H54 (cell line): Measurements from ENCODE around the gene BNIP1.
A peak's percentile ranks its signal among the peaks of the same experiment; 100 is the strongest.
"Not testable (repeated sequence)": the region's sequence is repeated elsewhere in the genome, so short reads cannot be mapped to it uniquely, and the experiment has no call there.

Source experiments
- DNase-seq: peaks from one replicate; pipeline ENCODE4 v3.0.0; 2011; ENCODE audit warnings: low spot score, mixed read lengths; ENCODE audit not compliant: insufficient read length
- FAIRE-seq: peaks from 3 replicates; lab custom pipeline; 2011; peaks lifted over from hg19 to GRCh38; lab: Jason Lieb, UNC
- POLR2A ChIP-seq: IDR thresholded peaks from 2 replicates; pipeline ENCODE4 v1.6.1; 2011; ENCODE audit warnings: low read depth, mild to moderate bottlenecking, low read length

Gene BNIP1

GRCh38 chr5:173152547-173152946 lies 8.2 kb downstream of the BNIP1 start:
- TF ChIP-seq POLR2A, result no peak
- FAIRE-seq (no peak), DNase-seq (no peak)

GRCh38 chr5:173153842-173154241 lies 9.5 kb downstream of the BNIP1 start:
- no peak for DNase-seq
- FAIRE-seq, result no peak
- no peak for TF ChIP-seq POLR2A

GRCh38 chr5:173154619-173155018 lies 10.3 kb downstream of the BNIP1 start:
- DNase-seq, FAIRE-seq: not testable (repeated sequence)

- no peak for TF ChIP-seq POLR2A
- no peak for FAIRE-seq
- no peak for DNase-seq
Measured at GRCh38 chr5:173155912-173156311, 11.6 kb downstream of the BNIP1 start.

GRCh38 chr5:173158366-173158765 lies 14.0 kb downstream of the BNIP1 start:
- no peak for DNase-seq
- no peak for FAIRE-seq
- TF ChIP-seq POLR2A, result no peak

DNA sequence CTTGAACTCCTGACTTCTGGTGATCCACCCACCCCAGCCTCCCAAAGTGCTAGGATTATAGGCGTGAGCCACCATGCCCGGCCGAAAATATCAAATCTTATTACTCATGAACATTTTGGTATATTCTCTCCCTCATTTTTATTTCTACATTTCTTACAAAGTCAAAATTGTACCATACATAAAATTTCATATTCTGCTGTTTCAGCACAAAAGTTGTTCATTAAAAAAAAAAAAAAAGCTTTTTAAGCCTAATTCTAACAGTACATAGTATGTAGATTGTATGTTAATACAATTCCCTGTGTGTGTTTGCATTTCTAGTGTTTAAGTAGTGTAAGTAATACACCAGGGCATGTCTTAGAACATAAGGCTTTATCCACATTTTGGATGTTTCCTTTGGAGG lies 14.9 kb downstream of the BNIP1 start:
- FAIRE-seq (no peak), DNase-seq (no peak)
- no peak for TF ChIP-seq POLR2A

- no peak for TF ChIP-seq POLR2A
- DNase-seq (no peak), FAIRE-seq (no peak)
Measured at GRCh38 chr5:173161148-173161547, 16.8 kb downstream of the BNIP1 start.

DNA sequence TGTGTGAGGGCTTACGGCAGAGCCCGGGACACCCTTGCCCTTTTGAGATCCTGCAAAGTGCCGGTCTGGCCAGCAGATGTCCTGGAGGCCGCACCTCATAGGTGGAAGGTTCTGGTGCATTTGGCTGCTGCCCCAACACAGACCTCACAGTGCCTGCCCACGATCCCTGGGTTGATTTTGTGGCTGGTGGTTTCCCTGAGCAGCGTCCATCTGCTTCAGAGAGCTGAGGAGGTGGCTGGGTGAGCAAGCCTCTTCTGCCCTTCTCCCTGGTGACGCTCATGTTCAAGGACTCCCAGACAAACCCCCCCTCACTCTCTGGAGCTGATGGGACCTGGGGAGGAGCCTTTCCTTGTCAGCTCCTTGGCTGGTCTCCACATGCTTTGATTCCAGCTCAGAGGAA lies 18.9 kb downstream of the BNIP1 start:
- no peak for TF ChIP-seq POLR2A
- FAIRE-seq (no peak), DNase-seq (no peak)

DNA sequence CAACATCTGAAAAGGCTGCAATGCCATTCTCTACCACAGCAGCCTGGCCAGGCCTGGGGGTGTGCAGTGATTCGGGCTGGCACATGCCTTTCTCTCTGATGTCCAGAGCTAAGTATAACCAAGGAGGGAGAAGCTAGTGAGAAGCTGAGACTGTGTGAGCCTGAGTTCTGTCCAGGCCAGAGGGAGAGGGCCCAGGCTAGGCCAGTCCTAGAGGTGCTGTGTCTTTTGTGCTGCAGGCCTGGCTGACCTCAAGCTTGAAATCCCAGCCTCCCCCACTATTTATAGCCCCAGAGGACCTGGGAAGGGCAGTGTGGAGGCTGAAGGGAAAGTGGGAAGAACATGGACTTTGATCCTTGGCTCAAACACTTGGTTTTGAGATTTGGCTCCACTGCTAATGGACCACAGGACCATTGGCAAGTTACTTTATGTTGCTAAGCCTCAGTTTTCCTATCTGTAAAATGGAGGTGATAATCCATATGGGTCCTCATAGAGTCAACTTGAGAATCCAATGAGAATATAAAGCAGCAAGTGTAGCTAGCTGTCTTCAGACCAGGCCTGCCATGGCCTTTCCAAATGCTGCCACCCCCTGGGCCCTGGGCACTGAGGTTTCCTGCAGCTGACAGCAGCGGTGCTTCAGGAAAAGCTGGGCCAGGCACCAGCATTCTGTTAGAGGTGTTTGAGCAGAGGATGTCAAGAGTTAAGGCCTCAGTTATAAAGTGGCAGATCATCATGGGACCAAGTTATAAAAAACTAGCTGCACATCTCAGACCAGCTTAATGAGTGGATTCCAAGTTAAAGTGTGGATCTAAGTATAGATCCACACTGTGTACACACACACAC lies 21.1 kb downstream of the BNIP1 start:
- FAIRE-seq, result no peak
- no peak for DNase-seq

DNA sequence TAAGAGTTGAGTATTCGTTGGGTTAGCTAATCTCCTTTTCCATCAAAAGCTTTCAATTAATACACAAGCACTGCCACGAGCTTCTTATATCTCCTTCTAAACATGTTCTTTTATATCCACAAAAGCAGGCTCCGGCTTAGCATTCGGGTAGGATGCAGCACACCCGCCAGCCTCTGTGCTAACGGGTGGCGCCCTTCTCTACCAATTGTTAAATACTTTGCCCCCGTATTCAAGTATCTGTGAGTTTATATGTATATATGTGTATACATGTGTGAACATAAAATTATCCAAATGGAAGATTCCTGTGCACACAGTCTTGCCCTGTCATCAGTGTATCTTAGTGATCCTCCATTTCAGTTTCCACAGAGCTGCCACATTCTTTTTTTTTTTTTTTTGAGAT lies 27.8 kb downstream of the BNIP1 start:
- no peak for FAIRE-seq
- no peak for TF ChIP-seq POLR2A

More for the DNA sequence above, 21.1 kb downstream of the BNIP1 start:
- no peak for TF ChIP-seq POLR2A

DNA sequence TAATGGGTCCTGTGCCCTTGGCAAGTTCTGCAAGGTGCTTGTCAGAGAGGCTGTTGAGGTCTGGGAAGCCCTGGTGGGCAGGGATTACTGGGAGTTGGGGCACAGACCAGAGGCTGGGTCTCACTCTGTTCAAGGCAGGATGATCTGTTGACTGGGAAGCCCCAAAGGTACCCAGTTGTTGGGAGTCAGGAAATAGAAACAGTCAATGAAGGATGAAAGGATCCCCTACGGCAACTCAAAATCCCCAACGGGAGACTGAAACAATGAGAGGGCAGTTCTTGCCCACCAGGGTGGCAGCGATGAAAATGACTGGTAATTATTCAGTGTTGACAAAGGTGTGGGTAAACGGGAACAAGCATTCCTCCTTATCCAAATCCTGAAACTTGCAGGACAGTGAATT lies 31.2 kb downstream of the BNIP1 start:
- FAIRE-seq (no peak), DNase-seq (no peak)
- no peak for TF ChIP-seq POLR2A

More for the DNA sequence above, 27.8 kb downstream of the BNIP1 start:
- no peak for DNase-seq

- no peak for FAIRE-seq
- no peak for TF ChIP-seq POLR2A
- no peak for DNase-seq
Measured at GRCh38 chr5:173178369-173178910, 34.1 kb downstream of the BNIP1 start.

- no peak for TF ChIP-seq POLR2A
- no peak for FAIRE-seq
- peak; percentile 50 for DNase-seq
Measured at GRCh38 chr5:173180331-173180730, 36.0 kb downstream of the BNIP1 start.

- FAIRE-seq (no peak), DNase-seq (no peak)
- no peak for TF ChIP-seq POLR2A
Measured at GRCh38 chr5:173187054-173187743, 42.9 kb downstream of the BNIP1 start.

DNA sequence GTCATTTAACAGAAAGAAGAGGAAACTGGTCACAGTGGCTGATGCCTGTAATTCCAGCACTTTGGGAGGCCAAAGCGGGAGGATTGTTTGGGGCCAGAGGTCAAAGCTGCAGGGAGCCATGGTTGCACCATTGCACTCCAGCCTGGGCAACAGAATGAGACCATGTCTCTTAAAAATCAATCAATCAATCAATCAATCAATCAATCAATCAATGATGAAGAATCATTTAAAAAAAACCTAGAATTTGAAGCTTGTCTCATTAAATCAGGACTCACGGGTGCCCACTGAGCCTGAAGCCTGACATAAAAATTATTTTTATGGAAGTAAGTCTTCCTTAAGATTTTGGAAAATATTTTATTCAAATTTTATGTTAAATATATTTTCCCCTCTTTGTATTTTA lies 43.9 kb downstream of the BNIP1 start:
- FAIRE-seq (no peak), DNase-seq (no peak)
- no peak for TF ChIP-seq POLR2A
